Loucy (cell line): ENCODE measurements around the gene FARS2.

Experiments used
- H2AFZ ChIP-seq: fragments of 200-600 bp; sonication (generic); 2 replicates; pipeline ENCODE4 v1.6.0; 2016; ENCODE audit warnings: antibody characterized with exemption, mild to moderate bottlenecking, low read length, moderate library complexity
- H3F3A ChIP-seq: fragments of 200-600 bp; 2 replicates; pipeline ENCODE4 v1.6.0; 2016; ENCODE audit warnings: antibody characterized with exemption, low read depth, mild to moderate bottlenecking
- H3K27me3 ChIP-seq: fragments of 200-600 bp; sonication (generic); 2 replicates; pipeline ENCODE4 v1.6.1; 2014; ENCODE audit warnings: low read length, mild to moderate bottlenecking; ENCODE audit not compliant: insufficient read depth, poor library complexity, severe bottlenecking
- H3K36me3 ChIP-seq: fragments of 200-600 bp; sonication (generic); 2 replicates; pipeline ENCODE4 v1.6.1; 2016; ENCODE audit warnings: low read length; ENCODE audit not compliant: insufficient read depth
- H3K4me1 ChIP-seq: fragments of 200-600 bp; sonication (generic); 2 replicates; pipeline ENCODE4 v1.5.1; 2014; ENCODE audit warnings: low read length, mild to moderate bottlenecking; ENCODE audit not compliant: insufficient read depth, poor library complexity, severe bottlenecking
- H3K4me2 ChIP-seq: fragments of 200-600 bp; sonication (generic); 2 replicates; pipeline ENCODE4 v1.6.0; 2014; ENCODE audit warnings: antibody characterized with exemption, low read length, low read depth, mild to moderate bottlenecking; ENCODE audit not compliant: poor library complexity, severe bottlenecking
- H3K4me3 ChIP-seq: fragments of 200-600 bp; sonication (generic); 2 replicates; pipeline ENCODE4 v1.5.1; 2014; ENCODE audit warnings: low read length, mild to moderate bottlenecking, mixed read lengths; ENCODE audit not compliant: poor library complexity, severe bottlenecking
- H3K79me2 ChIP-seq: fragments of 200-600 bp; sonication (generic); 2 replicates; pipeline ENCODE4 v1.6.1; 2014; ENCODE audit warnings: low read length; ENCODE audit not compliant: insufficient read depth
- H3K9ac ChIP-seq: fragments of 200-600 bp; sonication (generic); 2 replicates; pipeline ENCODE4 v1.6.0; 2014; ENCODE audit warnings: mild to moderate bottlenecking, low read depth, low read length, moderate library complexity; ENCODE audit not compliant: poor library complexity, severe bottlenecking
- H3K9me2 ChIP-seq: fragments of 200-600 bp; sonication (generic); replicated peaks from 2 replicates; pipeline ENCODE4 v1.6.1; 2016; ENCODE audit warnings: low read depth, low read length, mixed read lengths
- H3K9me3 ChIP-seq: fragments of 200-600 bp; sonication (generic); 2 replicates; pipeline ENCODE4 v1.6.1; 2014; ENCODE audit warnings: mild to moderate bottlenecking, antibody characterized with exemption, low read length, low read depth; ENCODE audit not compliant: insufficient read depth
- H4K20me1 ChIP-seq: fragments of 200-600 bp; sonication (generic); 2 replicates; pipeline ENCODE4 v1.6.0; 2014; ENCODE audit warnings: antibody characterized with exemption, low read length, mild to moderate bottlenecking; ENCODE audit not compliant: insufficient read depth, poor library complexity, severe bottlenecking
- EZH2phosphoT487 ChIP-seq: fragments of 200-600 bp; IDR thresholded peaks from 2 replicates; pipeline ENCODE4 v1.6.1; 2018; ENCODE audit warnings: antibody characterized with exemption, mild to moderate bottlenecking, moderate library complexity, borderline replicate concordance
- TF ChIP-seq, protein P1 (sequence below): fragments of 200-600 bp; sonication (generic); conservative IDR thresholded peaks from 2 replicates; pipeline ENCODE4 v1.5.1; 2014; ENCODE audit warnings: mild to moderate bottlenecking, antibody characterized with exemption, low read length

The FARS2 gene

DNA sequence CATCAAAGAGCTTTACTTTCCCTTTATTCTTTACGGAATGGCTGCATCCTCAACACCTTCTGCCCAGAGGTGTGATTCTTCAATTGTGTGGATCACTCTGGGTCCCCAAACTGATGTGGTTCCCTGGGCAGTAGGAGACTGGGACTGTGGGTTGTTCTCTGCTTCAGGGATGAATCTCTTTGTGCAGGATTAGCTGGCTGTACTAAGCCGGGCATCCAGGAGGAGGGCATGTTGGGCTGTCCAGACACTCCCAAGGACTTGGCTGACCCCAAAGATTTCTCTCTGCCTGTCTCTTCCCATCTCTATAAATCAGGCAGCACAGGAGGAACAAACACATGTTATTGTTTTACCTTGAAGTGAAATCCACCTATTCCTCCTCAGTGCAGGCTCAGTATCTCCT, 15.3 kb downstream of the FARS2 start:
- no peak overlapping the region for H3K4me3 ChIP-seq
- no peaks in the 10 kb centered on the region for H3K27me3 ChIP-seq
- no peak overlapping the region for H2AFZ ChIP-seq
- H3K79me2 ChIP-seq = peaks cover 7% of the 10 kb centered on the region; the same call in 1 of the 2 replicates
- H4K20me1 ChIP-seq = no peaks in the 10 kb centered on the region
- peaks cover 18% of the 10 kb centered on the region for H3K4me1 ChIP-seq
- no peak for TF ChIP-seq EZH2phosphoT487
- TF ChIP-seq, protein P1, sequence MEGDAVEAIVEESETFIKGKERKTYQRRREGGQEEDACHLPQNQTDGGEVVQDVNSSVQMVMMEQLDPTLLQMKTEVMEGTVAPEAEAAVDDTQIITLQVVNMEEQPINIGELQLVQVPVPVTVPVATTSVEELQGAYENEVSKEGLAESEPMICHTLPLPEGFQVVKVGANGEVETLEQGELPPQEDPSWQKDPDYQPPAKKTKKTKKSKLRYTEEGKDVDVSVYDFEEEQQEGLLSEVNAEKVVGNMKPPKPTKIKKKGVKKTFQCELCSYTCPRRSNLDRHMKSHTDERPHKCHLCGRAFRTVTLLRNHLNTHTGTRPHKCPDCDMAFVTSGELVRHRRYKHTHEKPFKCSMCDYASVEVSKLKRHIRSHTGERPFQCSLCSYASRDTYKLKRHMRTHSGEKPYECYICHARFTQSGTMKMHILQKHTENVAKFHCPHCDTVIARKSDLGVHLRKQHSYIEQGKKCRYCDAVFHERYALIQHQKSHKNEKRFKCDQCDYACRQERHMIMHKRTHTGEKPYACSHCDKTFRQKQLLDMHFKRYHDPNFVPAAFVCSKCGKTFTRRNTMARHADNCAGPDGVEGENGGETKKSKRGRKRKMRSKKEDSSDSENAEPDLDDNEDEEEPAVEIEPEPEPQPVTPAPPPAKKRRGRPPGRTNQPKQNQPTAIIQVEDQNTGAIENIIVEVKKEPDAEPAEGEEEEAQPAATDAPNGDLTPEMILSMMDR = no peak
- H3K9ac ChIP-seq = no peak overlapping the region
- no peak overlapping the region for H3K4me2 ChIP-seq
- H3K9me2 ChIP-seq = no peaks in the 10 kb centered on the region
- no peaks in the 10 kb centered on the region for H3K9me3 ChIP-seq
- H3K36me3 ChIP-seq = no peaks in the 10 kb centered on the region
- H3F3A ChIP-seq = no peaks in the 10 kb centered on the region; the same call in 1 of the 2 replicates

DNA sequence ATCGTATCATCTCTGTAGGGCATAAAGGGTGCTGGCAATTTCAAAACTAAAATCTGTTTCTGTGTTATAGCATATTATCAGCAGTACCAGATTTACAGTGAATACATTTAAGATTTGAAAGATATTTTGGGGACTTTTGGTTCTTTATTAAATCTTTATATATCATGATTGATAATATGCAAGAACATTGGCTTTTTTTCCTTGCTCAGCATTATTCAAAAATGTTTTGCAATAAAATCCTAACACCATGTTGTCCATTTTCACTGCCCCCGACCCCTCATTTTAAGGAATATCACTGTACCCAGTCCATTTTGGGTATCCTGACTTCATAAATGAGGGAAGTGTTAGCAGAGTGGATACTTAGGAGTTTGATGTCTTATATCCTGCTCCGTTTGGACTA, 16.3 kb downstream of the FARS2 start:
- Histone ChIP-seq H3K9ac (no peak overlapping the region), H3K27me3 (no peaks in the 10 kb centered on the region), H2AFZ (no peak overlapping the region), H3K9me2 (no peaks in the 10 kb centered on the region), H3K9me3 (no peaks in the 10 kb centered on the region), H3K4me3 (no peak overlapping the region), H4K20me1 (no peaks in the 10 kb centered on the region), H3K36me3 (no peaks in the 10 kb centered on the region), H3F3A (no peaks in the 10 kb centered on the region; the same call in 1 of the 2 replicates), H3K4me1 (peaks cover 18% of the 10 kb centered on the region), H3K4me2 (no peak overlapping the region), H3K79me2 (peaks cover 15% of the 10 kb centered on the region; the same call in 1 of the 2 replicates)
- TF ChIP-seq EZH2phosphoT487 = no peak
- TF ChIP-seq, protein P1 = no peak

DNA sequence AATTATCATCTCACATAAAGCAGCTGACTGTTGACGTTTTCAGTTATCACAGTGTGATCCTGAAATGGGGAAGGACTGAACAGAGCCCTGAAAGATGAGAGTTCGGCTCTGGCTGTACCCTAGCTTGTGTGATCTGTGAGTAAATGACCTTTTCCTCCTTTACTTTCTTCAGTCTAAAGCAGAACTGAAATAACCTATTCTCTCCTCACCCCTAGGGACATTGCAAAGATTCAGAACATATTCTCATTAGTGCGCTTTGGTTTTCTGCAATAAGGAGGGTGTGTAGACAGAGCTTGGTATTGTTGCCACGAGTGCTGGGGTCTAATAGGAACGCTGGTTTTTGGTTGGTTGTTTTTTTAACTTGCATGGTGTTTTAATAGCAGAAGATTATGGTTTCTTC, 16.7 kb downstream of the FARS2 start:
- TF ChIP-seq, protein P1 = no peak
- TF ChIP-seq EZH2phosphoT487 = no peak
- no peaks in the 10 kb centered on the region for H4K20me1 ChIP-seq
- H3K4me2 ChIP-seq = no peak overlapping the region
- peaks cover 15% of the 10 kb centered on the region; the same call in 1 of the 2 replicates for H3K79me2 ChIP-seq
- peaks cover 17% of the 10 kb centered on the region for H3K4me1 ChIP-seq
- H3K9me3 ChIP-seq = no peaks in the 10 kb centered on the region
- no peak overlapping the region for H2AFZ ChIP-seq
- no peak overlapping the region for H3K4me3 ChIP-seq
- H3K36me3 ChIP-seq = no peaks in the 10 kb centered on the region
- no peaks in the 10 kb centered on the region for H3K27me3 ChIP-seq
- no peaks in the 10 kb centered on the region for H3K9me2 ChIP-seq
- H3F3A ChIP-seq = no peaks in the 10 kb centered on the region; the same call in 1 of the 2 replicates
- H3K9ac ChIP-seq = no peak overlapping the region
